Ectodermal cell (in vitro differentiated cells): ENCODE data around the gene ALDOC.
"Not testable (repeated sequence)": the region's sequence is repeated elsewhere in the genome, so short reads cannot be mapped to it uniquely, and the experiment has no call there.

Experiments used
- H3K27ac ChIP-seq: 2 replicates; pipeline ENCODE4 v1.7.0; 2013; ENCODE audit warnings: mild to moderate bottlenecking, low read depth, low read length; ENCODE audit not compliant: insufficient read depth, poor library complexity, severe bottlenecking
- H3K27me3 ChIP-seq: 2 replicates; pipeline ENCODE4 v1.7.0; 2013; ENCODE audit warnings: mild to moderate bottlenecking, low read length; ENCODE audit not compliant: insufficient read depth, control insufficient read depth, poor library complexity, severe bottlenecking
- H3K36me3 ChIP-seq: one replicate; pipeline ENCODE4 v1.7.0; 2013; ENCODE audit warnings: low read length; ENCODE audit not compliant: control insufficient read depth, insufficient read depth
- H3K4me1 ChIP-seq: one replicate; pipeline ENCODE4 v1.7.0; 2013; ENCODE audit warnings: low read length; ENCODE audit not compliant: control insufficient read depth, insufficient read depth
- H3K4me3 ChIP-seq: 2 replicates; pipeline ENCODE4 v1.7.0; 2013; ENCODE audit warnings: low read depth, low read length, control low read depth; ENCODE audit not compliant: insufficient read depth
- H3K9me3 ChIP-seq: 2 replicates; pipeline ENCODE4 v1.7.0; 2013; ENCODE audit warnings: mild to moderate bottlenecking, low read length, moderate library complexity; ENCODE audit not compliant: control insufficient read depth
- WGBS, 2 experiments: methylation state at CpG; one replicate each; pipeline ENCODE4 v1.1.7; 2013; ENCODE audit warnings: missing lambda C conversion rate in 2 of 2; 5-methylcytosine and 5-hydroxymethylcytosine counted together

The ALDOC gene

DNA sequence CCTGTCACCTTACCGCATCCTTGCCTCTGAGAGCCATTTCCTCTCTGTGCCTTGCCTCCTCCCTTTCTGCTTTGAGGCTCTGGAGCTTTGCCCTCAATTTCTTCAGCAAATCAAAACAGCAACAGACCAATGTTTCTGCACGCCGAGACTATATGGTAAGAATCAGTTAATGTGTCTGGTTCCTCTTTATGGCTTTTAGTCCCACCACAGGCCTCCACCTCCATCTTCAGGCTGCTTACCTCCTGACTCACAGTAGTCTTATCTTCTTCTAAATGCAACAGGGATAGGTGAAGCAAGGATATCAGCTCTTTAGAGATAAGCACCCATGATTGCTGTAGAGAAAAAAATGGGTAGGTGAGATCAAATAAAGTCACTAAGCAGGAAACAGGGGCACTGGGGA is 9.2 kb upstream of the ALDOC start:
- 95 to 100% methylated on average over 2 to 3 of the region's 3 CpGs for WGBS, 2 experiments
- H3K36me3 ChIP-seq, result peaks cover 77% of the 10 kb centered on the region
- no peak overlapping the region for H3K27ac ChIP-seq
- no peak overlapping the region for H3K4me3 ChIP-seq
- H3K9me3 ChIP-seq, result no peaks in the 10 kb centered on the region
- no peaks in the 10 kb centered on the region for H3K4me1 ChIP-seq
- H3K27me3 ChIP-seq, result no peaks in the 10 kb centered on the region

DNA sequence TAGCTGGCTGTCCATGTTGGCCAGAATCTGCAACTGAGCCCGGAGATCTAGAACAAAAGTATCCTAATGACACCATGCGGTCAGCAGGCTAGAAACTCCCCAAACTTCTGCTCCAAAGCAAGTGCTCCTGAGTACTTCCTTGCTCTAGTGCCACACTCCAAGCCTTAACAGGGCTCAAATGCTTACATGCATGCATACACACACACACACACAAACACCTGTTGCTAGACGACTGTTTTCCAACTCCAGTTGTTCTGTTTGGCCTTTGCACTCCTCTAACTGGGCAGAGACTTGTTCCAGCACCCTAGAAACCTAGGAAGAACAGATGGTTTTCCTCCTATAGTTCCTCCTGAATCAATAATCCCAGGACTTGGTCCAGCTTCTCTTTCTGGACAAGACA is 7.7 kb upstream of the ALDOC start:
- Histone ChIP-seq H3K27me3 (no peaks in the 10 kb centered on the region), H3K27ac (no peak overlapping the region), H3K9me3 (no peaks in the 10 kb centered on the region), H3K36me3 (peaks cover 76% of the 10 kb centered on the region), H3K4me3 (no peak overlapping the region), H3K4me1 (no peaks in the 10 kb centered on the region)
- WGBS, 2 experiments, result 77% methylated on average over 3 of the region's 3 CpGs

DNA sequence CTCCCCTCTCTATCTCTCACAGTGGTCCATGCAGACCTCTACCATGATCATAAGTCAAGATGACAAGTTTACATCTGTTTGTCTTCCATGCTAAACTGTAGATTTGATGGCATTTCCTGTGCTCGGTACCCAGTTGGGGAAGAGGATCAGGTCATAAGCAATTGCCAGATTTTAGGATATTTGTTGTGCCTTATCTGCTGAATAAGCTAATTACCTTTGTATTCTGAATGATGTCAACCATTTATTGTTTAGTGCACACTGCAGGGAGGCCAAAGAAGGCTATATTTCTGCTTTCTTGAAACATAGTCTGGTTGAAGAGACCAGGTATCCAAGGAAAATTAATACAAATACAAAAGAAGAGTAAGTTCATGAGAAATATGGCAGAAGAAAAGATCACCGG is 5.8 kb upstream of the ALDOC start:
- H3K27me3 ChIP-seq, result no peaks in the 10 kb centered on the region
- WGBS, 2 experiments, result 94 to 95% methylated on average over 2 of the region's 2 CpGs
- peaks cover 75% of the 10 kb centered on the region for H3K36me3 ChIP-seq
- H3K4me3 ChIP-seq, result no peak overlapping the region
- no peaks in the 10 kb centered on the region for H3K9me3 ChIP-seq
- H3K4me1 ChIP-seq, result no peaks in the 10 kb centered on the region
- no peak overlapping the region for H3K27ac ChIP-seq

DNA sequence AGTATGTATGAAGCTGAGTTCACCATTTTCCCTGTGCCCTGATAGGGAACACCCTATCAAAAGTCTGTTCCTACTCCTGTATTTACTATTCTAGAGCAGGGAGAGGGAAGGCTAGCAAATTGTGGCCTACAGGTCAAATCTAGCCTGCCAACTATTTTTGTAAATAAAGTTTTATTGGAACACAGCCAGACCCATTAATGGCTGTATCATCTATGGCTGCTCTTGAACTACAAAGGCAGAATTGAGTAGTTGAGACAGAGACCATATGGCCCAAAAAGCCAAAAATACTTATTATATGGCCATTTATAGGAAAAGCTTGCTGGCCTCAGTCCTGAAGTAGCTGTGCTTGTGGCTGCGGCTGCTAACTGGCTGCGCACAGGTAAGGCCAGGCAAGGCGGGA is 4.3 kb upstream of the ALDOC start:
- 95 to 100% methylated on average over 1 to 2 of the region's 3 CpGs for WGBS, 2 experiments
- H3K9me3 ChIP-seq, result no peaks in the 10 kb centered on the region
- peaks cover 3% of the 10 kb centered on the region for H3K27me3 ChIP-seq
- H3K27ac ChIP-seq, result no peak overlapping the region
- no peaks in the 10 kb centered on the region for H3K4me1 ChIP-seq
- H3K36me3 ChIP-seq, result peaks cover 67% of the 10 kb centered on the region
- no peak overlapping the region for H3K4me3 ChIP-seq

DNA sequence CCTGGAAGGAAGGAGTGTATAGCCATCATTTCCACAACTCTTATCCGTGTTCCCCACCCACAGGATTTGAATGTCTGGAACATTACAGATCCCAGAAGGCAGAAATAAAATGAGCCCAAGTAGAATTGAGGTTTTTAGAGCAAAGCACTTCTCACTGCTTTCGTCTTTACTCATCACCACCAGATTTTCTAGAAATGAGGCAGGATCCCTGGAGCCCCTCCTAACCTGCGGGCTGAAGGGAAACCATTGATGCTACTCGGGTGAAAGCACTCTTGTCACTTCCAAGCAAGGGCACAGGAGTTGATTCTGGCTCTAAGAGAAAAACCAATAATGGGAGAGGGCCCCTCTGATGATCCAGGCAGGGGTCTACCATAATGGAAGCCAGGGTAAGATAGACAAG is 2.8 kb upstream of the ALDOC start:
- Histone ChIP-seq H3K27me3 (peaks cover 9% of the 10 kb centered on the region), H3K4me3 (no peak overlapping the region), H3K36me3 (peaks cover 53% of the 10 kb centered on the region), H3K9me3 (no peaks in the 10 kb centered on the region), H3K27ac (no peak overlapping the region), H3K4me1 (no peaks in the 10 kb centered on the region)
- whole genome bisulfite sequencing, 2 experiments, result 96 to 98% methylated on average over 4 of the region's 4 CpGs

DNA sequence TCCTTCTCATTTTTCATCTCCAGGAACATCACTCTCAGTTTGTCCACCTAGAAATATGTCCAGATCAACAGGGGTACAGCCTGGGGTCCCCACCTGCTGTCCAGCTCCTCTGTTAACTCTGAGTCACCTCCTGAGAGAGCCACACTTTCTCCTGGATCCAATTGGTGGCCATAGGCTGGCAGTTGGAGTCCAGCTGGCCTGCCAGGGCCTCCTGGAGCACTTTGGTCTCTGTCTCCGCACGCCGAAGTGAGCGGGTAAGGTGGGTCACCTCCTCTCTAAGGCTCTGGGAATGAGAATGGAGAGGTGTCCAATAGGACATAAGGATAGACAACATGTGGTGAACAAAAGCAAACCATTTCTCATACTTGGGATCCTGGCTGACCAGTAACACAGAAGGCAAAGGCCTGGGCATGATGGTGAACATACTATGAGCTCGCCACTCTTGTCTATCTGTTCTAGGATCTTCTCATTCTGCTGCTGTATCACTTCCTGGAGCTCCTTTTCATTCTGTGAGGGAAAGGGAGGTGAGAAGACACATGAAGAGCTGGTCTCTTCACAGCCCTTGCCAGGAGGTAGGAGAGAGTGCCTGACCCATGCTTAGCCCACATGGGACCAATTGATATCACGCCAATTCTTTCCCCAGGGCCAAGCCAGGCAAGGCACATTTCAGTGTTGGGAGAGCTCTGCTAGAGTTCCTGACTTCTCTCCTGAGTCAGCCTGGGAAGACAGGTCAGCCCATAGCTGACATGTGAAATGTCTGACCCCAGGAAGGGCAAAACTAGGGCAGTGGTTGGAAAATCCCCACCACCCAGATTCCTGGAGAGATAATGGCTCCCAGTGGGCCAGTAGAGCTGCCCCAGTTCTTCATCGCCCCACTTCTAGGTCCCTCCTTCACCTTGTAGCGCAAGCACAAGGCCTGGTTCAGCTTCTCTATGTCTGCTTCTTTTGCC is 1.8 kb upstream of the ALDOC start:
- 97% methylated on average over 8 of the region's 8 CpGs for WGBS, 2 experiments
- Histone ChIP-seq H3K36me3 (peaks cover 43% of the 10 kb centered on the region), H3K4me3 (no peak overlapping the region), H3K27me3 (peaks cover 9% of the 10 kb centered on the region), H3K27ac (no peak overlapping the region), H3K4me1 (no peaks in the 10 kb centered on the region), H3K9me3 (no peaks in the 10 kb centered on the region)

DNA sequence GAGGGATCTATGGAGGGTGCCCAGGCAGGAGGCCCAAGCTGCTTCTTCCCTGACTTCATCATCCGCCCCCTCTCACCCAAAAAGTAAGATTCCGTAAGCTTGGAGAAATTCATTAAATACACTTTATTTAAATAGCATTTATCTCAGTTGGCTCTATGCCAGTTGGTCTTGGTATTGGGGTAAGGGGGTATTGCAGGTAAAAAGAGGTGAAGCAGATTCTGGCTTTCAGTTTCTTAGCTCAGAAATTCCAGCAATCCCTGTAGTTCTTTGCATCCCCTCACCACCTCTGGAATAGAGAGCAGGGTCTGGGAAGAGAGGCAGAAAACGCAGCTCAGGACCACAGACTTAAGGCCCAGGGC is 750 bp upstream of the ALDOC start:
- Histone ChIP-seq H3K36me3 (peaks cover 32% of the 10 kb centered on the region), H3K4me3 (no peak overlapping the region), H3K27ac (no peak overlapping the region), H3K4me1 (no peaks in the 10 kb centered on the region), H3K9me3 (no peaks in the 10 kb centered on the region), H3K27me3 (peaks cover 19% of the 10 kb centered on the region)
- 86 to 93% methylated on average over 2 to 3 of the region's 3 CpGs for WGBS, 2 experiments

DNA sequence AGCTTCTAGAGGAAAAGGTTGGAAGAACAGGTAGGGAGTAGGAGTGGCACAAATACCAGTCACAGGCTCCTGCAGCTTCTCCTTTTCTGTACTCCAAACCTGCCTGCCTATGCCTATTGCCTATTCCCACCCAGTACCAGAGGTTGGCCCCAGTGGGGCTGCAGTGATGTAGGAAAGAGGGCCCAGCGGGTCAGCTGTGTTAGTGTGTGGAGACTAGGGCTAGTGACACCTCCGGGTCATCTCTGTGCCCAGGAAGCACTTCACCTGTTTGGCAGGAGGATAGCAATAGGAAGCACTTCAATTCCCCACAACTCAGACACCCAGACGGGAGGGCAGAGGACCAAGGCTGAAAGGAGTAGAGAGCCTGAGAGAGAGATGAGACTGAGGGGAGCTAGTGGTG is 679 bp downstream of the ALDOC start:
- Histone ChIP-seq H3K27me3 (peaks cover 27% of the 10 kb centered on the region), H3K36me3 (peaks cover 29% of the 10 kb centered on the region)
- WGBS, 2 experiments, result 74 to 79% methylated on average over 3 of the region's 3 CpGs
- not testable (repeated sequence) for H3K9me3 ChIP-seq, H3K4me3 ChIP-seq, H3K4me1 ChIP-seq, H3K27ac ChIP-seq

DNA sequence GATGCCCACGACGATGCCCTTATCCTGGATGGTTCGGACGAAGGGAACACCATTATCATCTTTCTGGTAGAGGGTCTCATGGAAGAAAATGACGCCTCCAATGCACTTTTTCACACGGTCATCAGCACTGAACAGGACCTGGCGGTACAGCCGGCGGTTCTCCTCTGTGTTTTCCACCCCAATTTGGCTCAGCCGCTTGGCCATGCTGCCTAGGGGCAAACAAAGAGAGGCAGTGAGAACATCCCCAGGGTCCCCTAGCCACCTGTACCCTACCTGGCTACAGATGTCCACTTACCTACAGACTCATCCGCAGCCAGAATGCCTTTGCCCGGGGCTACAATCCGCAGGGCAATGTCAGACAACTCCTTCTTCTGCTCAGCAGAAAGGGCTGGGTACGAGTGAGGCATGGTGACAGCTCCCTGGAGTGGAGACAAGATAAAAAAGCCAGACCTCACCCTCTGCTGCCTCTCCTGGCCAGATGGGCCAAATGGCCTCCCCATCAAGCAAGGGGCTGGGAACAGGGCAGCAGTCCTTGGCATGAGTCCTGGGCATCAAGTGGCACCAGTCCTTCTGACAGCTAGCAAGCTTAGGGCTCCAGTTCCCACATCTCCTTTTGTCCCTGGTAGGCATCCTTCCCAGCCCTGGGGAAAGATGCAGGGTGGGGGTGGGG is 1.4 kb downstream of the ALDOC start:
- WGBS, 2 experiments, result 90 to 93% methylated on average over 14 of the region's 14 CpGs
- Histone ChIP-seq H3K27me3 (peaks cover 27% of the 10 kb centered on the region), H3K4me1 (no peaks in the 10 kb centered on the region), H3K9me3 (no peaks in the 10 kb centered on the region), H3K4me3 (no peak overlapping the region), H3K27ac (no peak overlapping the region), H3K36me3 (peaks cover 29% of the 10 kb centered on the region)

DNA sequence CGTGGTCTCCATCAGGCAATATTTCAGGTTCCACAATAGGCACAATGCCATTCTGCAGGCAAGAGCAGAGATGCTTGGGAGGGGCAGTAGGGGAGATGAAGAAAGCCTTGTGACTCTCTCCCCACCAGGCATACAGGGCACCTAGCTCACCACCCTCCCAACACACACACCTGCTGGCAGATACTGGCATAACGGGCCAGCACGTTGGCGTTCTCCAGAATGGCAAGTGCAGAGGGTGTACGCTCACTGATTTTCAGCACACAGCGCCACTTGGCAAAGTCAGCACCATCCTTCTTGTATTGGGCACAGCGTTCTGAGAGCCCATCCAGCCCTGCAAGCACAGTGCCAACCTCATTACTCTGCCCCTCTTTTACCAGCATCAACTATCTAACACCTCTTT is 2.2 kb downstream of the ALDOC start:
- H3K4me1 ChIP-seq, result no peaks in the 10 kb centered on the region
- no peaks in the 10 kb centered on the region for H3K9me3 ChIP-seq
- H3K27ac ChIP-seq, result no peak overlapping the region
- H3K4me3 ChIP-seq, result no peak overlapping the region
- peaks cover 27% of the 10 kb centered on the region for H3K27me3 ChIP-seq
- WGBS, 2 experiments, result 91 to 93% methylated on average over 7 of the region's 7 CpGs
- peaks cover 23% of the 10 kb centered on the region for H3K36me3 ChIP-seq
